Smooth muscle cell (in vitro differentiated cells): Measurements from ENCODE around the gene NT5DC3. TPM values are rescaled to one million over a fixed set of nuclear protein-coding genes. Genes with fewer than 3 reads are reported as not detected.
A peak's percentile ranks its signal among the peaks of the same experiment; 100 is the strongest.

Experiments used
- DNase-seq: peaks from one replicate; lab custom pipeline; 2025; ENCODE audit not compliant: unreplicated experiment; lab: John Stamatoyannopoulos, UW
- H2AFZ ChIP-seq: fragments of 200-600 bp; sonication (generic); 2 replicates; pipeline ENCODE4 v1.6.0; 2016; ENCODE audit warnings: antibody characterized with exemption, low read depth, mild to moderate bottlenecking
- H3F3A ChIP-seq: fragments of 200-600 bp; sonication (generic); 2 replicates; pipeline ENCODE4 v1.6.0; 2017; ENCODE audit warnings: antibody characterized with exemption, low read depth
- H3K27ac ChIP-seq: fragments of 200-600 bp; sonication (generic); 2 replicates; pipeline ENCODE4 v1.5.1; 2016; ENCODE audit warnings: low read depth, mild to moderate bottlenecking
- H3K27me3 ChIP-seq: fragments of 200-600 bp; sonication (generic); 2 replicates; pipeline ENCODE4 v1.6.1; 2016; ENCODE audit warnings: low read depth, mild to moderate bottlenecking
- H3K36me3 ChIP-seq: fragments of 200-600 bp; sonication (generic); 2 replicates; pipeline ENCODE4 v1.5.1; 2016; ENCODE audit warnings: low read depth
- H3K4me1 ChIP-seq: fragments of 200-600 bp; sonication (generic); 2 replicates; pipeline ENCODE4 v1.5.1; 2016; ENCODE audit warnings: low read depth
- H3K4me2 ChIP-seq: fragments of 200-600 bp; sonication (generic); 2 replicates; pipeline ENCODE4 v1.6.0; 2016; ENCODE audit warnings: mild to moderate bottlenecking
- H3K4me3 ChIP-seq: fragments of 200-600 bp; sonication (generic); 2 replicates; pipeline ENCODE4 v1.5.1; 2016; ENCODE audit warnings: mild to moderate bottlenecking
- H3K79me2 ChIP-seq: fragments of 200-600 bp; sonication (generic); 2 replicates; pipeline ENCODE4 v1.6.0; 2016; ENCODE audit warnings: low read depth, mild to moderate bottlenecking
- H3K9ac ChIP-seq: fragments of 200-600 bp; sonication (generic); 2 replicates; pipeline ENCODE4 v1.6.0; 2016; ENCODE audit warnings: low read depth
- H3K9me3 ChIP-seq: fragments of 200-600 bp; sonication (generic); replicated peaks from 2 replicates; pipeline ENCODE4 v1.5.1; 2016; ENCODE audit warnings: low read depth
- H4K20me1 ChIP-seq: fragments of 200-600 bp; sonication (generic); 2 replicates; pipeline ENCODE4 v1.6.0; 2016; ENCODE audit warnings: low read depth
- CTCF ChIP-seq: fragments of 200-600 bp; sonication (generic); IDR thresholded peaks from 2 replicates; pipeline ENCODE4 v1.5.1; 2017; ENCODE audit warnings: borderline replicate concordance, mild to moderate bottlenecking, antibody characterized with exemption; ENCODE audit not compliant: insufficient read depth, poor library complexity, severe bottlenecking
- WGBS: methylation state at CpG from one replicate; pipeline ENCODE4 v1.1.7; 2016; ENCODE audit warnings: low lambda C conversion rate; 5-methylcytosine and 5-hydroxymethylcytosine counted together
- polyA plus RNA-seq: library from polyadenylated mRNA; unstranded; fragments of >200 nt; fragmentation: Nextera tagmentation; extraction: Ambion mirVana; gene quantifications from 2 replicates; pipeline ENCODE4 v1.2.1, GENCODE V29; 2016
- total RNA-seq: library from RNA; depleted of rRNA; stranded (reverse); fragments of >200 nt; gene quantifications from 2 replicates; pipeline ENCODE4 v1.2.3, GENCODE V29; 2014

NT5DC3 gene
- total and polyA plus RNA-seq, 2 experiments from 2014 or later = 0.57 to 1.4 TPM

DNA sequence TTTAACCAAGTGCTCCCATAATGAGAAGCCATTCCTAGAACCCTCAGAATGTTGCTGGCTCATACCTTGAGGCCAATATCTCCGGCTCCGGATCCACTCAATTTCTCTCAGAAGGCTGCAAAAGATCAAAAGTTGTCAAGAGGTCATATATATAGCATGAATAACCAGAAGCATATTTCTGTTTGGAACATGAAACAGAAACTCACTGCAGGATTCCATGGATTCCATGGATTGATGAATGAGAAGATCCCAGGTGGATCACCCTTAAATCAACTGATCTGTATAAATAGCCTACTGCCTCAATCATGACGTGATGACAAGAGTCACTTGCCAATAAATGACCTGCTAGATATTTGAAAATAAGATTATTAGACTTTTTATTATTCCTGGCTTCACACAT is 3.3 kb upstream of the NT5DC3 start:
- WGBS = 74% methylated on average over 3 of the region's 3 CpGs
- Histone ChIP-seq H3K27ac (no peak overlapping the region), H3K4me2 (no peak overlapping the region), H3F3A (no peaks in the 10 kb centered on the region), H3K9me3 (no peaks in the 10 kb centered on the region), H3K27me3 (peaks cover 8% of the 10 kb centered on the region), H3K4me1 (no peaks in the 10 kb centered on the region), H3K4me3 (no peak overlapping the region), H4K20me1 (no peaks in the 10 kb centered on the region), H3K9ac (no peak overlapping the region), H3K79me2 (peaks cover 4% of the 10 kb centered on the region), H2AFZ (no peak overlapping the region), H3K36me3 (no peaks in the 10 kb centered on the region)
- no peak for DNase-seq
- no peak for TF ChIP-seq CTCF

- no peaks in the 10 kb centered on the region for H3K4me1 ChIP-seq
- peak overlapping the region; percentile 22 for H3K9ac ChIP-seq
- H2AFZ ChIP-seq = peak overlapping the region; percentile 75
- H3K9me3 ChIP-seq = no peaks in the 10 kb centered on the region
- peaks cover 10% of the 10 kb centered on the region for H3K79me2 ChIP-seq
- peak overlapping the region; percentile 98 for H3K4me2 ChIP-seq
- no peaks in the 10 kb centered on the region for H3K27me3 ChIP-seq
- WGBS = 22% methylated on average over 20 of the region's 20 CpGs
- no peaks in the 10 kb centered on the region for H3F3A ChIP-seq
- TF ChIP-seq CTCF = no peak
- peak overlapping the region; percentile 66 for H3K27ac ChIP-seq
- DNase-seq = peak; percentile 46
- H3K4me3 ChIP-seq = peak overlapping the region; percentile 89
- no peaks in the 10 kb centered on the region for H4K20me1 ChIP-seq
- H3K36me3 ChIP-seq = no peaks in the 10 kb centered on the region
Observed at GRCh38 chr12:103841690-103842584, 903 bp upstream of the NT5DC3 start.

GRCh38 chr12:103840462-103840875 is 565 bp downstream of the NT5DC3 start:
- TF ChIP-seq CTCF = no peak
- no peaks in the 10 kb centered on the region for H3K27me3 ChIP-seq
- H3K27ac ChIP-seq = no peak overlapping the region
- H4K20me1 ChIP-seq = no peaks in the 10 kb centered on the region
- H3K4me1 ChIP-seq = no peaks in the 10 kb centered on the region
- H3K79me2 ChIP-seq = peaks cover 10% of the 10 kb centered on the region
- no peaks in the 10 kb centered on the region for H3K9me3 ChIP-seq
- H3K4me2 ChIP-seq = peak overlapping the region; percentile 98
- H2AFZ ChIP-seq = peak overlapping the region; percentile 75
- no peaks in the 10 kb centered on the region for H3K36me3 ChIP-seq
- DNase-seq = no peak
- peak overlapping the region; percentile 89 for H3K4me3 ChIP-seq
- under 1% methylated on average over 27 of the region's 29 CpGs for WGBS
- H3F3A ChIP-seq = no peaks in the 10 kb centered on the region
- peak overlapping the region; percentile 30 for H3K9ac ChIP-seq
